Left ventricle myocardium superior (tissue), 1 donor: ENCODE results near the gene PFKP. TPM values are rescaled to one million over a fixed set of nuclear protein-coding genes. Genes with fewer than 3 reads are reported as not detected.

Experiments used
- ATAC-seq: fragments of 200-7000 bp; cut with Tn5 transposase; one replicate; pipeline ENCODE4 v1.9.1; 2020; ENCODE audit warnings: mild to moderate bottlenecking, moderate library complexity
- DNase-seq: peaks from one replicate; pipeline ENCODE4 v3.0.0-alpha.2; 2020
- intact Hi-C: fragments of 100-400 bp; cut with micrococcal nuclease; formaldehyde crosslinking; loops from one replicate; pipeline ENCODE4 v1.11.0; 2022
- total RNA-seq: library from RNA; stranded (reverse); fragmentation: NEBNext Ultra II Directional; extraction: Animal tissue kit (Norgen Biotek cat#: 25700); gene quantifications from one replicate; pipeline ENCODE4 v1.2.1, GENCODE V29; 2021
- donor health status: DM: no; HTN: yes; CAD: no; lungs with severe emphysema.

Gene PFKP
- total RNA-seq, 1 donor from 2014 or later = 178 TPM

DNA sequence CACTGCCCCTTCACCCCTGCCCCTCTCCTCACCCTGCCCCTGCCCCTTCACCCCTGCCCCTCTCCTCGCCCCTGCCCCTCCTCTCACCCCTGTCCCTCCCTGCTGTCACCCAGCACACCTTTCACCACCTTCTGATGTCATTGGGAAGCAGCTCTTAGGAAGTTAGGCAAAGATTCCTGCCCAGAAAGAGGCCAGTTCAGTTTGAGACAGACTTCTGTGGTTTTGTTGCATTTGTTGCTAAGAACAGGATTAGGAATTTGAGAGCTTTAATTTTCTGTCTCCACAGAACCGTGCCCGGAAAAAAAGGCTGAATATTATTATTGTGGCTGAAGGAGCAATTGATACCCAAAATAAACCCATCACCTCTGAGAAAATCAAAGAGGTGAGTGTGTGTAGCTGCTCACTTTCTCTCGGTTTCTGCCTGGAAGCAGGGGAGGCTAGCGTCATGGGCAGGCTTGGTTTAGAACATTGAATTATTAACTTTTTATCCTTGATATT is 39.6 kb downstream of the PFKP start:
- no peak for ATAC-seq
- DNase-seq = no peak
- intact Hi-C loops = no loop called here

DNA sequence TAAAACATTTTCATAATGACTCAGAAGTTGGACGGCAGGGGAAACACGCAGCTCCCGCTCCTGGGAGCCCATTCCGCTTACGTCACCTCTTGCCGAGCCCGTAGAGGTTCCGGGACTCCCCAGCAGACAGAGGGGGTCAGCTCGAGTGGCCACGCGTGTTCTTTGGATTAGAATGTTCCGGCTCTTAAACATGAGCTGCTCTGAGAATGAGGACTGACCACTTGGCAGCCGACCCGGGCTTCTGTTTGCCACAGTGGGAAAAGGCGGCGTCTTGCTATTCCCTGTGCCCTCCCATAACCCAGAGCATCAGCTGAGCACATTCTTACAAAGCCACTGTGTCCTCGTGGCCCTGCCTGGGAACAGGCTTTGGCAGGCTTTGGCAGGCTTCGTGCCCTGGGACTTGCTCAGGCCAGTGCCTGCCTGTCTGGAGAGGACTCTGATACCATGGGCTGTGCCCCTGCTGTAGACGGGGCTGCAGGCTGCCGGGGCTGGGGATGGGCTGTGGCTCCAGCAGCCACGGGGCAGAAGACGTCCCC is 40.1 kb downstream of the PFKP start:
- peak; percentile 89 for ATAC-seq
- DNase-seq = peak; percentile 87
- intact Hi-C loops = no loop called here

GRCh38 chr10:3108033-3108432 is 40.7 kb downstream of the PFKP start:
- intact Hi-C loops = no loop called here
- no peak for DNase-seq
- ATAC-seq = no peak

- intact Hi-C loops = no loop called here
- ATAC-seq (no peak), DNase-seq (no peak)
Observed at GRCh38 chr10:3108575-3109105, 41.3 kb downstream of the PFKP start.

- intact Hi-C loops = no loop called here
- DNase-seq (no peak), ATAC-seq (no peak)
Observed at GRCh38 chr10:3109196-3109595, 41.8 kb downstream of the PFKP start.

DNA sequence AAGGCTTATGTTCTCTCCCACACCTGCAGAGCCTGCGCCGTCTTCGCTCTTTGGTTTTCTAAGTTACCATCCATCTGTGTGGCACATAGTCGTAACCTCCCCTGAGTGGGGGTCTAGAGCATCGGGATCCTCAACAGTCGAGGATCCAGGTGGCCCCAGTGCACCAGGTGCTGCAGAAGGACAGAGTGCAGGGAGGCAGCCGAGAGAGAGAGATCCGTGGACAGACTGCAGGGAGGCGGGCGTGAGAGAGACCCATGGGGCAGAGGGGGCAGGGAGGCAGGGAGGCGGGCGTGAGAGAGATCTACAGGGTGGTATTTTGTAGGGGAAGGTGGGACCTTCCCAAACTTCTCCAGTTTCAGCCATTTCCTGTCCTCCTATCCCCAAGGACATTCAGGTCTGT is 42.3 kb downstream of the PFKP start:
- DNase-seq = no peak
- no peak for ATAC-seq
- intact Hi-C loops = no loop called here

DNA sequence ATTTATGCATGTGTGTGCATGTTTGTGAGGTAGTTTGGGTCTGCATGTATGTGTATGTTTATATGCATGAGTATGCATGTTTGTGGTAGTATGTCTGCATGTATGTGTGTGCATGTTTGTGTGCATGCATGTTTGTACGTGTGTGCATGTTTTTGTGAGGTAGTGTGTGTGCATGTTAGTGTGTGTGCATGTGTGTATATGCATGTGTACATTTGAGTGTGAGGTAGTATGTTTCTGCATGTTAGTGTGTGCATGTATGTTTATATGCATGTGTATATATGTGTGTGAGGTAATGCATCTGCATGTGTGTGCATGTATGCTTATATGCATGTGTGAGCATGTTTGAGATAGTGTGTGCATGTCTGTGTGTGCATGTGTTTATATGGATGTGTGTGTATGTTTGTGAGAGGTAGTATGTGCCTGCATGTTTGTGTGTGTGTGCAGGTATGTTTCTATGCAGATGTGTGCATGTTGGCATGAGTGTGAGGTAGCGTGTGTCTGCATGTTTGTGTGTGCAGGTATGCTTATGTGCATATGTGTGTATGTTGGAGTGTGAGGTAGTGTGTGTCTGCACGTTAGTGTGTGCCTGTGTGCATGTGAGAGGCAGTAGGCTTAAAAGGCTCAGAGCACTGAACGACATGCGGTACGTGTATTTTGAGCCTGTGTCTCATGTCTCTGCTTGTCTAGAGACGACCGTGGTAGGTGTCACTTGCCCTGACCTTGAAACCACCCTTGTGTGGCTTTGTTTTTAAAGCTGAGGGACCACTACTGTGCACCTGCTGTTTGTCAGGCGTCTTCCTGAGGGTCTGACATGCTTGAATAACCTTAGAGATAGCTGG is 43.7 kb downstream of the PFKP start:
- intact Hi-C loops = no loop called here
- DNase-seq (no peak), ATAC-seq (peak; percentile 1)

DNA sequence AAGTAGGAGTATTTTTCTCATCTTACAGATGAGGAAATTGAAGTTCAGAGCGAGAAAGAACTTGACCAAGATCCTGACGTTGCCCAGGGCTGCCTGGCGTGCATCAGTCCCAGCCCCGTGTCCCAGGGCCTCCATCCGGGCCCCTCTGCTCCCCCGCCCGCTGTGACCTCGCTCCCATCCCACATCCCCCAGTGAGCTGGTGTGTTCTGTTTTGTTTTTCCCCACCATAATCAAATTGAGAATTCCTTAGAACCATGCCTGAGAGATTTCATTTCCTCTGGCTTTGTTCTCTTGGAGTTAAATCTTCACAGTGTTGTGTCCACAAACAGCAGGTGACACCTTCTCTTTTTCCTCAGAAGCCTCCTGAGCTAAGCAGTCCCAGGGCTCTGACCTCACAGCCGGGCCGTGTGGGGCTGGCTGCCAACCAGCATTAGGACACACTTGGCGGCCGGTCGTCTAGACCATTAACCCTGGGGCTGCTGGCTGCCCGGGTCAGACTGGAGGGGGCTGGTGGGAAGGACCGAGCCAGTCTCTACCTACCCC is 44.3 kb downstream of the PFKP start:
- intact Hi-C loops = no loop called here
- DNase-seq = peak; percentile 83
- ATAC-seq = peak; percentile 59

DNA sequence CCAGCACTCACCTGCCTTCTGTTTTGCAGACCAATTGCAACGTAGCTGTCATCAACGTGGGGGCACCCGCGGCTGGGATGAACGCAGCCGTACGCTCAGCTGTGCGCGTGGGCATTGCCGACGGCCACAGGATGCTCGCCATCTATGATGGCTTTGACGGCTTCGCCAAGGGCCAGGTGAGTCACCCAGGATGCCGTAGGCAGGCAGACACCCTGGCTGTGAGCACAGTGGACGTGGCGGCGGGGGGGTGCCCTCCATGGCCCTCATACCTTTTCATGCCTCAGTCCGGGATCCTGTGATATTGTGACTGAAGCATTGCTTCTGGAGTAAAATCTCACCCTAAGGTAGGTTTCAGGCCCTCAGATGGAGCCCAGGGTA is 46.0 kb downstream of the PFKP start:
- ATAC-seq = no peak
- intact Hi-C loops = no loop called here
- no peak for DNase-seq

GRCh38 chr10:3115685-3116084 is 48.3 kb downstream of the PFKP start:
- ATAC-seq (no peak), DNase-seq (no peak)
- intact Hi-C loops = no loop called here

DNA sequence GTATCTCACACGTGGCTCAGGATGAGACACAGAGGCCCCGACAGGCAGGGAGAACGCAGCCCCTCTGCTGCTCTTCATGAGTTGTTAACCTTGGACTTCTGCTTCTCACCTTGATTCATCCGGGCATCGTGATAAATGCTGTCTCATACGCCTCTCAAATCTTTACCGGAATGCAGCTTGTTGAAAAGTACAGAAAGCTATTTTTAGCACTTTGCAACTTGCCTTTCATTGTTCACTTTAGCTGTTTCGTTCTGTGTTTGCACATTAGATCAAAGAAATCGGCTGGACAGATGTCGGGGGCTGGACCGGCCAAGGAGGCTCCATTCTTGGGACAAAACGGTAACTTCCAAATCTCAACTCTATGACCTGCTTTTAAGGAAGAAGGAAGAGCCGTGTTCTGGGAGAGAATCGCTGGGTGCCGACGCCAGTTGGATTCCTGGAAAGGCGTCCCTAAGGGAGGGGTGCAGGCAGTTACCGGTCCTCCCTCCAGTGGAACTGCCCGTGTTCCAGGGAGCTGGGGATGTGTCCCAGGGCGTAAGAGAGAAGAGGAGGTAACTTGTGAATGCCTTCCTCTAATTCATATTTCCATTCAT is 49.3 kb downstream of the PFKP start:
- ATAC-seq = peak; percentile 6
- intact Hi-C loops = no loop called here
- no peak for DNase-seq

DNA sequence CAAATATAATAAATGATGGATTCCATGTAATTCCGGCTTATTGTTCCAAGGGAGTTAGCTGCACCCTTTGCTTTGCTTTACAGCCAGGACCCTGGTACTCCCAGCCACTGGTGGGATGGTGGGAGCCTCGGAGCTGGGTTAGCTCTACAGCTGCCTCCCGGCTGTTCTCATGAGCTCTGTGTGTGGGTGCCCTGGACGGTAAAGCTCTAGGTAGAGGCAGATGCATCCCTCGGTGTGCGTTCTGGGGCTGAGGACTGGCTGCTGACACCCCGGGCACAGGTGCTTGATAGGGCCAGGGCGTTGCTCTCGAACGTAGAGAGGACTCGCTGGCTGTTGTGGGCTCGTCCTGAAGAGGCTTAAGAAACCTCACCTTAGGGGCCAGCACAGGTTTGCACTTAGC is 50.1 kb downstream of the PFKP start:
- no peak for DNase-seq
- intact Hi-C loops = no loop called here
- no peak for ATAC-seq

- ATAC-seq (no peak), DNase-seq (no peak)
Observed at GRCh38 chr10:3118641-3119091, 51.3 kb downstream of the PFKP start.

DNA sequence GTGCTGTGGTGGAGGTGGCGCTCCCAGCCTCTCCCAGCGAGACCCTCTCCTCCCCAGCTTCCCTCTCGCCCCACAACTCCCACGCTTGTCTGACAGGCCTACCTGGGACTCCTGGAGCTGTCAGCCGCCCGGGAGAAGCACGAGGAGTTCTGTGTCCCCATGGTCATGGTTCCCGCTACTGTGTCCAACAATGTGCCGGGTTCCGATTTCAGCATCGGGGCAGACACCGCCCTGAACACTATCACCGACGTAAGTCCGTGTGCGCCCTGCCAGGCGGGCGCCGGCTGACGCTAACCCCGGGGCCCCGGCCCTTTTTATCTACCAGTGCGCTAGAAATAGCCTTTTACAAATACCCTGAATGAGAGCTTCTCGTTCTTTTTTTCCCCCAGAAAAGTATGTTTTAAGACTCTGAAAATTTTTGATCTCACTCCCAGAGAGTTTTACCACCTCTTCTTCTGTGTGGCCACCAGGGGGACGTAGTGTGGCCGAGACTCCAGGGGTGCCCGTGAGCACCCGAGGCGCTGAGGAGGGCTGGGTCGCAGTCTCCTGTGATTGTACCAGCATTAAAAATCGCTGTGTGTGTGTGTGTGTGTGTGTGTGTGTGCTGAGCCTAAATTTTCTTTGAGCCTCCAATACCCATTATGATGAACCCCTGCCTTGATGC is 52.6 kb downstream of the PFKP start:
- intact Hi-C loops = no loop called here
- DNase-seq = no peak
- ATAC-seq = no peak

More at GRCh38 chr10:3118641-3119091, 51.3 kb downstream of the PFKP start:
- intact Hi-C loops = no loop called here

GRCh38 chr10:3122034-3122433 is 54.7 kb downstream of the PFKP start:
- ATAC-seq = no peak
- DNase-seq = no peak
- intact Hi-C loops = no loop called here

DNA sequence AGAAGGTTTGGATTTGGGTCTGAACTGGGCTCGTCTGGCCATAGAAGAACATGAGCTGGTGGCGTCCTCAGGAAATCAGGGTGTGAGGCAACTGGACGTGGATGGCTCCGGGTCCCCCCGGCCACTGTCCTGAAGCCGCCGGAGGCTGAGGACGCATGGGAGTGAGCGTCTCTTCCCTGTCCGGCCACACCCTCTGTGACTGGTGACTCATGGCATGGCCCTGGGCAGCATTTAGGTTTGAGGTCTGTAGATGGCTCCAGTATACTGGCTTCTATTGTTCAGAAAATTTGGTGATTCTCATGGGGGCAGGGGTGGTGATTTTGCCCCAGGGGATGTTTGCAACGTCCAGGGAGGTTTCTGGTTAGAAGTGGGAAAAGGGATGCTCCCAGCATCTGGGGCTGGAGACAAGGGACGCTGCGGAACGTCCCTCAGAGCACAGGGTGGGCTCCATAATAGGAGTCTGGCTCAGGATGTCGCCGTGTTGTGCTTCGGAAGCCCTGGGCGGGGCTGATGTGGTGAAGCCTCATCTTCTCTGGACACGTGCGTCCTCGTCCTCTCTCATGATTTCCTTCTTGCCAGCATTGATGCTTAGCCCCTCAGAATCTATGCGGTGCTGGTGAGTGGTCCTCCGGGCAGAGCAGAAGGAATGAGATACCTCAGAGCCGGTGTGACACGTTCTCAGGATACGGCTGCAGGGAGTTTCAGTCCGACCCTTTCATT is 55.3 kb downstream of the PFKP start:
- DNase-seq = no peak
- intact Hi-C loops = no loop called here
- ATAC-seq = no peak

DNA sequence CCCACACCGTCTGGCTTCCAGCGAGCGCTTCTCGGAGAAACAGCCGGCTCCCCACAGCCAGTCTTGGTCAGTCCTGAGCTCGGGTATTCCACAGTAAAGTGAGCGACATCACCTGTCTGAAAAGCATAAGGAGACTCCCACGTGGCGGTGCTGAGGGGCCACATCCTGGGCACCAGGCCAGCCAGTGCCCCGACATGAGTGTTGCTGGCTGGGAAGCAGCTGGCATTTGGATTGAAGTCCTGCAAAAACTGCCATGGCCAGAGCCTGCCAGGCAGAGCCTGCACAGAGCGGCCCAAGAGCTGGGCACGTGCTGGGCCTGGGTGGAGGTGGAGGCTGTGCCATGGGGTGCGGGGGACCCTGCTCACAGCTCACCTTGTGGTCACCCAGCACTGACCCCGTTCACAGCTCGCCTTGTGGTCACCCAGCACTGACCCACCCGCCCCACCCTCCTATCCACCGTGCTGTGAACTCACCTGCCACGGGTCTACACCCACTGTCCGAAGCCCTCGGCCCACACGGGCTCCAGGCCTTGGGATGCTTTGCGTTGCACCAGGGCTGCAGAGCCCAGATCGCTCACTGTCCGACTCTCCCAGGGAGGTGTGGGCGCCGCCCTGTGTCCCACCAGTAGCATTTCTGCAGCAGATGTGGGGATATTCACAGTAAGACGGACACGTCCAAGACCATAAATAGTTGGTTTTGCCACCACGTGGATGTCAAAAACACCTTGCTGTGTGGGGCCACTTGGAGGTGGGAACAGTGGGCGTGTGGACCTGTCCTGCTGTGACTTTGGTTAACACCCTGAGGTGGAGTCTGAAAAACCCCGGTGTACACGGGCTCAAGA is 56.4 kb downstream of the PFKP start:
- ATAC-seq = peak; percentile 72
- intact Hi-C loops = no loop called here
- peak; percentile 84 for DNase-seq
